Suprapubic skin (tissue), 4 donors: ENCODE results near the gene KCNMB2. TPM values are rescaled to one million over a fixed set of nuclear protein-coding genes. Genes with fewer than 3 reads are reported as not detected.

Source experiments
- DNase-seq, 2 donors: peaks; one replicate each; pipeline ENCODE4 v3.0.0-alpha.2; 2019; ENCODE audit warnings: low spot score in 2 of 2
- H3K27ac ChIP-seq: fragments of 200-600 bp; sonication (generic); one replicate; pipeline ENCODE4 v1.5.1; 2019
- H3K27me3 ChIP-seq: fragments of 200-600 bp; sonication (generic); one replicate; pipeline ENCODE4 v1.5.1; 2019
- H3K36me3 ChIP-seq: fragments of 200-600 bp; sonication (generic); one replicate; pipeline ENCODE4 v1.5.1; 2019
- H3K4me1 ChIP-seq: fragments of 200-600 bp; sonication (generic); one replicate; pipeline ENCODE4 v1.5.1; 2019
- H3K4me3 ChIP-seq: fragments of 200-600 bp; sonication (generic); one replicate; pipeline ENCODE4 v1.5.1; 2019; ENCODE audit warnings: mild to moderate bottlenecking
- H3K9me3 ChIP-seq: fragments of 200-600 bp; sonication (generic); one replicate; pipeline ENCODE4 v1.5.1; 2019
- EP300 ChIP-seq: sonication (generic); formaldehyde crosslinking; IDR thresholded peaks from one replicate; pipeline ENCODE4 v1.6.1; 2017; ENCODE audit warnings: antibody characterized with exemption
- POLR2A ChIP-seq, 2 donors: fragments of 450-650 bp; IDR thresholded peaks; one replicate each; pipeline ENCODE4 v1.6.1; 2017; ENCODE audit warnings: antibody characterized with exemption in 2 of 2, mild to moderate bottlenecking in 2 of 2, moderate library complexity in 2 of 2
- POLR2AphosphoS5 ChIP-seq, 3 donors: sonication (generic); formaldehyde crosslinking; IDR thresholded peaks; one replicate each; pipeline ENCODE4 v1.6.1; 2017; ENCODE audit warnings: antibody characterized with exemption in 3 of 3
- WGBS: methylation state at CpG from one replicate; pipeline ENCODE4 v1.1.5; 2018; 5-methylcytosine and 5-hydroxymethylcytosine counted together
- total RNA-seq, 4 donors: library from RNA; depleted of rRNA; stranded (reverse); fragments of >200 nt; gene quantifications; one replicate each; pipeline ENCODE4 v1.1.0, GENCODE V29; 2016
- TF ChIP-seq, protein P1 (sequence below), 2 donors: fragments of 200-600 bp in 1 of 2; fragments of 450-650 bp in 1 of 2; sonication (generic) in 1 of 2; IDR thresholded peaks; one replicate each; pipeline ENCODE4 v1.5.1; 2016 to 2019; ENCODE audit warnings: antibody characterized with exemption in 2 of 2, mild to moderate bottlenecking in 1 of 2, moderate library complexity in 1 of 2

The KCNMB2 gene
- total RNA-seq, 4 donors from 2014 or later, result 0.42 TPM; not detected in 3

DNA sequence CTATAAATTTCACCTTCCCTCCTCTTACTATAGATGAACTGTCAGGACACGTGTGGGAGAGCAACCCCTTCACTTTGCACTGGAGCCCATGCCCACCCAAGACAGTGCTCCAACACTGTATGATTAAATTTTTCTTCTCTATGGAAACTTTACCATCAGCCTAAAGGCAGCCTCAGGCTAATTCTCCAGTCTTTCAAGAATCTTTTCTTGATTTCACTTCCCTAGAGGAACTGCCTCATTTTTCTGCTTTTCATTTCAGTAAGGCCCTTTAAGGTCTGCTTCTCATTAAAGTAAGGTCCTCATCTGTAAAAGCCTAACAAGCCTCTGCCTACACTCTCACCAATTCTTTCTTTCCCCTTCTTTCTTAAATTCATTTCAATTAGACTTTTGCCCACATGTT is 137.3 kb downstream of the KCNMB2 start:
- 92% methylated on average over 1 of the region's 1 CpG for WGBS
- Histone ChIP-seq H3K4me3 (no peak overlapping the region), H3K27ac (no peak overlapping the region), H3K4me1 (peaks cover 7% of the 10 kb centered on the region), H3K36me3 (no peaks in the 10 kb centered on the region), H3K27me3 (no peaks in the 10 kb centered on the region), H3K9me3 (no peaks in the 10 kb centered on the region)
- no peak for DNase-seq
- TF ChIP-seq EP300 (no peak), POLR2AphosphoS5 (IDR thresholded peaks at IDR 0.05) (no peak)

DNA sequence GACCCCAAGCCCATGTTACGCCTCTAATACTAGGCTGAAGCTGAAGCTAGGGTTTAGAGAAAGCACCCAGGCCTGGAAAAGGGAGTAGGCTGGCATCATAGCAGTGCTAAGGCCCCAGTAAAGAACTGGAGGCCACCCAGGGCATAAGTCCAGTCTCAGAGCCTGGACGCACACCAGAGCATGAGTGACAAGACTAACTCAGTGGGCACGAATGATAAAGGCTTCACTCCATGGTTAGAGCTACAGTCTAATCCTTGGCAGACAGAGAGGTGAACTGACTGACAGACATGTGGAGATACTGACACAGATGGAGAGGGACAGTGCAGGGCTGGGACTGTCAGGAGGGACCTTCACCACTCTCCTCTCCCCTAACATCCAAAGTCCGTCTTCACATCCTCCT is 139.8 kb downstream of the KCNMB2 start:
- WGBS, result 91% methylated on average over 4 of the region's 4 CpGs
- no peaks in the 10 kb centered on the region for H3K9me3 ChIP-seq
- no peaks in the 10 kb centered on the region for H3K36me3 ChIP-seq
- H3K27ac ChIP-seq, result no peak overlapping the region
- peaks cover 7% of the 10 kb centered on the region for H3K4me1 ChIP-seq
- TF ChIP-seq, protein P1, sequence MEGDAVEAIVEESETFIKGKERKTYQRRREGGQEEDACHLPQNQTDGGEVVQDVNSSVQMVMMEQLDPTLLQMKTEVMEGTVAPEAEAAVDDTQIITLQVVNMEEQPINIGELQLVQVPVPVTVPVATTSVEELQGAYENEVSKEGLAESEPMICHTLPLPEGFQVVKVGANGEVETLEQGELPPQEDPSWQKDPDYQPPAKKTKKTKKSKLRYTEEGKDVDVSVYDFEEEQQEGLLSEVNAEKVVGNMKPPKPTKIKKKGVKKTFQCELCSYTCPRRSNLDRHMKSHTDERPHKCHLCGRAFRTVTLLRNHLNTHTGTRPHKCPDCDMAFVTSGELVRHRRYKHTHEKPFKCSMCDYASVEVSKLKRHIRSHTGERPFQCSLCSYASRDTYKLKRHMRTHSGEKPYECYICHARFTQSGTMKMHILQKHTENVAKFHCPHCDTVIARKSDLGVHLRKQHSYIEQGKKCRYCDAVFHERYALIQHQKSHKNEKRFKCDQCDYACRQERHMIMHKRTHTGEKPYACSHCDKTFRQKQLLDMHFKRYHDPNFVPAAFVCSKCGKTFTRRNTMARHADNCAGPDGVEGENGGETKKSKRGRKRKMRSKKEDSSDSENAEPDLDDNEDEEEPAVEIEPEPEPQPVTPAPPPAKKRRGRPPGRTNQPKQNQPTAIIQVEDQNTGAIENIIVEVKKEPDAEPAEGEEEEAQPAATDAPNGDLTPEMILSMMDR (IDR thresholded peaks at IDR 0.05), result no peak
- no peak for TF ChIP-seq EP300
- H3K4me3 ChIP-seq, result no peak overlapping the region
- no peak for DNase-seq
- no peaks in the 10 kb centered on the region for H3K27me3 ChIP-seq

DNA sequence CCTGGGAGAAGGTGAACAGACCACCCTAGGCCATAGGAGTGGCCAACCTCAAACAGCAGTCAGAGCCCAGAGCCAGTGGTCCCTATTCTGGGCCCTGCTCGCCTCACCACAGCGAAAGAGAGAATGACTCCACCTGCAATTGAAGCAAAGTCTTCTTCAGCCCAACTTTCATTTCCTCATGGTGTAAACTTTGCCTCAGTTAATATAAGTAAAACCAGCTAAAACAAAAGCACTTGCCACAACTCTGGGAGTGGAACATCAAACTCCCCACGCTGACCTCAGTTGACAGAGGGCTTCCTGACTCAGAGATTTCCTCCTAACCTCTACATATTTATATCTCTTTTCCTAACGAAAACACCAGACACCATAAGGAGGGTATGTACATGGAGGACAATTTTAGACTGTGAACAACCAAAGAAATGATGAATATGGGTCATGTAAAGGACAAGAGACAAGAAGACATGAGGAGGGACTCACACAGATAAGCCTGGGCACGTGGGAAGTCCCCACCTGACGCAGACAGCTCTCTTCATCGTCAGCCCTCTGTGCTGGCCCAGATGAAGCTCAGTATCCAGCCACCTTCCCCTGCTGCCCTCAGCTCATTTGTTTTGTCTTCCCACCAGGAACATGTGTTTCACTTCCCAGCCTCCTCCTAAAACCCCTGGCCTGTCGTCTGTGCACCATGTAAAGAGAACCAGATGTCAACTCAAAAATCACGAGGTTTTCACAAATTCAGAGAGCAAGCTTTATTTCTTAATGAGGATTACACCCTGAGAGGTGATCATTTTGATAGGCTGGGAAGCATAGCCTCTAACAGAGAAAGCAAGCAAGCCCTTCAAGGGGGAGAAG is 140.9 kb downstream of the KCNMB2 start:
- H3K9me3 ChIP-seq, result no peaks in the 10 kb centered on the region
- H3K27ac ChIP-seq, result no peak overlapping the region
- whole genome bisulfite sequencing, result 71% methylated on average over 9 of the region's 9 CpGs
- no peaks in the 10 kb centered on the region for H3K4me1 ChIP-seq
- H3K36me3 ChIP-seq, result no peaks in the 10 kb centered on the region
- no peak for DNase-seq
- no peak for TF ChIP-seq EP300
- no peak for TF ChIP-seq POLR2A (IDR thresholded peaks at IDR 0.05)
- TF ChIP-seq, protein P1 (IDR thresholded peaks at IDR 0.05), result no peak
- no peak for TF ChIP-seq POLR2AphosphoS5 (IDR thresholded peaks at IDR 0.05)
- no peak overlapping the region for H3K4me3 ChIP-seq
- no peaks in the 10 kb centered on the region for H3K27me3 ChIP-seq

DNA sequence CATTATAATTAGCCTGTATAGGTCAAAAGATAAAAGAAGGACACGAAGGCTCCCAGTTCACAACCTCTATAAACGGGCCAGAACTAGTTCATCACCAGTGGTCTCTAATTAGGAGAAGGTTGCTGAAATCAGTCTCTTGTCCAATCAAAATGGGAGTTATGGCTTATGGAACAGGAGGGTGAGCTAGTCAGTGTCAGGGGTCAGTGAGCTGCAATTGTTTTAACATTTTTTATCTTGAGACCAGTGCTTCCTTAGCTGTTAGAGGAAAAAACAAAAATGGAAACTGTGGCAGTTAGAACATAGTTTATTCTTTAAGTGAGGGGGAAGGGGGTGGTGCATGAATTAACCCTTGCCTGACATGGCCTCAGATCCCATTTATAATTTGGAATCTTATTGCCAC is 141.7 kb downstream of the KCNMB2 start:
- H3K36me3 ChIP-seq, result no peaks in the 10 kb centered on the region
- WGBS, result 79% methylated on average over 2 of the region's 2 CpGs

DNA sequence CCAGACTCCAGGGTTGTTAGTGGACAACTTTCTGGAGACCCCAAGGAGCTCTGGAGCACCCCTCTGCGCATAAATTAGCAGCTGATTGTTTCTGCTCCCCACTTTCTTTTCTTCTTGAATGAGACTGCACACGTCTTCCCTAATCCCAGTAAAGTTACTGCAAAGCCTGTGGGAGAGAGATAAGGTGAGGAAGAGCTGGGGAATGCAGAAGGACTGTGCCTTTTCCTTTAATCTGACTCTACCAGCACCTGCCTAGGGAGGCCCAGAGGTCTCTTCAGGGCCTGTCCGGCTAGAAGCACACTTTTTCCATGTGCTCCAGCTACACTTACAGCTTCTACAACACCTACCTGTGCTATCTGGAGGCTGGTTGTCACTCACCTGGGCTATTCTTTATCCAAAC is 143.8 kb downstream of the KCNMB2 start:
- no peak for TF ChIP-seq EP300
- TF ChIP-seq POLR2AphosphoS5 (IDR thresholded peaks at IDR 0.05), result no peak
- TF ChIP-seq POLR2A (IDR thresholded peaks at IDR 0.05), result no peak
- TF ChIP-seq, protein P1 (IDR thresholded peaks at IDR 0.05), result no peak
- H3K27ac ChIP-seq, result no peak overlapping the region
- 43% methylated on average over 3 of the region's 3 CpGs for WGBS
- no peaks in the 10 kb centered on the region for H3K27me3 ChIP-seq
- H3K9me3 ChIP-seq, result no peaks in the 10 kb centered on the region
- DNase-seq, result no peak
- no peaks in the 10 kb centered on the region for H3K4me1 ChIP-seq
- H3K36me3 ChIP-seq, result no peaks in the 10 kb centered on the region
- no peak overlapping the region for H3K4me3 ChIP-seq

More for the DNA sequence above, 141.7 kb downstream of the KCNMB2 start:
- Histone ChIP-seq H3K27ac (no peak overlapping the region), H3K9me3 (no peaks in the 10 kb centered on the region), H3K4me3 (no peak overlapping the region), H3K27me3 (no peaks in the 10 kb centered on the region), H3K4me1 (no peaks in the 10 kb centered on the region)
- TF ChIP-seq EP300, result no peak
- no peak for TF ChIP-seq POLR2AphosphoS5 (IDR thresholded peaks at IDR 0.05)
- TF ChIP-seq, protein P1 (IDR thresholded peaks at IDR 0.05), result no peak
- no peak for TF ChIP-seq POLR2A (IDR thresholded peaks at IDR 0.05)
- no peak for DNase-seq
